ENCODE results near the gene PSME4. TPM values are rescaled to one million over a fixed set of nuclear protein-coding genes. Genes with fewer than 3 reads are reported as not detected.

The PSME4 gene, protein sequence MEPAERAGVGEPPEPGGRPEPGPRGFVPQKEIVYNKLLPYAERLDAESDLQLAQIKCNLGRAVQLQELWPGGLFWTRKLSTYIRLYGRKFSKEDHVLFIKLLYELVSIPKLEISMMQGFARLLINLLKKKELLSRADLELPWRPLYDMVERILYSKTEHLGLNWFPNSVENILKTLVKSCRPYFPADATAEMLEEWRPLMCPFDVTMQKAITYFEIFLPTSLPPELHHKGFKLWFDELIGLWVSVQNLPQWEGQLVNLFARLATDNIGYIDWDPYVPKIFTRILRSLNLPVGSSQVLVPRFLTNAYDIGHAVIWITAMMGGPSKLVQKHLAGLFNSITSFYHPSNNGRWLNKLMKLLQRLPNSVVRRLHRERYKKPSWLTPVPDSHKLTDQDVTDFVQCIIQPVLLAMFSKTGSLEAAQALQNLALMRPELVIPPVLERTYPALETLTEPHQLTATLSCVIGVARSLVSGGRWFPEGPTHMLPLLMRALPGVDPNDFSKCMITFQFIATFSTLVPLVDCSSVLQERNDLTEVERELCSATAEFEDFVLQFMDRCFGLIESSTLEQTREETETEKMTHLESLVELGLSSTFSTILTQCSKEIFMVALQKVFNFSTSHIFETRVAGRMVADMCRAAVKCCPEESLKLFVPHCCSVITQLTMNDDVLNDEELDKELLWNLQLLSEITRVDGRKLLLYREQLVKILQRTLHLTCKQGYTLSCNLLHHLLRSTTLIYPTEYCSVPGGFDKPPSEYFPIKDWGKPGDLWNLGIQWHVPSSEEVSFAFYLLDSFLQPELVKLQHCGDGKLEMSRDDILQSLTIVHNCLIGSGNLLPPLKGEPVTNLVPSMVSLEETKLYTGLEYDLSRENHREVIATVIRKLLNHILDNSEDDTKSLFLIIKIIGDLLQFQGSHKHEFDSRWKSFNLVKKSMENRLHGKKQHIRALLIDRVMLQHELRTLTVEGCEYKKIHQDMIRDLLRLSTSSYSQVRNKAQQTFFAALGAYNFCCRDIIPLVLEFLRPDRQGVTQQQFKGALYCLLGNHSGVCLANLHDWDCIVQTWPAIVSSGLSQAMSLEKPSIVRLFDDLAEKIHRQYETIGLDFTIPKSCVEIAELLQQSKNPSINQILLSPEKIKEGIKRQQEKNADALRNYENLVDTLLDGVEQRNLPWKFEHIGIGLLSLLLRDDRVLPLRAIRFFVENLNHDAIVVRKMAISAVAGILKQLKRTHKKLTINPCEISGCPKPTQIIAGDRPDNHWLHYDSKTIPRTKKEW (N-terminal part only)
- 34.5 and 35.8 TPM in 2 replicates for total RNA-seq

DNA sequence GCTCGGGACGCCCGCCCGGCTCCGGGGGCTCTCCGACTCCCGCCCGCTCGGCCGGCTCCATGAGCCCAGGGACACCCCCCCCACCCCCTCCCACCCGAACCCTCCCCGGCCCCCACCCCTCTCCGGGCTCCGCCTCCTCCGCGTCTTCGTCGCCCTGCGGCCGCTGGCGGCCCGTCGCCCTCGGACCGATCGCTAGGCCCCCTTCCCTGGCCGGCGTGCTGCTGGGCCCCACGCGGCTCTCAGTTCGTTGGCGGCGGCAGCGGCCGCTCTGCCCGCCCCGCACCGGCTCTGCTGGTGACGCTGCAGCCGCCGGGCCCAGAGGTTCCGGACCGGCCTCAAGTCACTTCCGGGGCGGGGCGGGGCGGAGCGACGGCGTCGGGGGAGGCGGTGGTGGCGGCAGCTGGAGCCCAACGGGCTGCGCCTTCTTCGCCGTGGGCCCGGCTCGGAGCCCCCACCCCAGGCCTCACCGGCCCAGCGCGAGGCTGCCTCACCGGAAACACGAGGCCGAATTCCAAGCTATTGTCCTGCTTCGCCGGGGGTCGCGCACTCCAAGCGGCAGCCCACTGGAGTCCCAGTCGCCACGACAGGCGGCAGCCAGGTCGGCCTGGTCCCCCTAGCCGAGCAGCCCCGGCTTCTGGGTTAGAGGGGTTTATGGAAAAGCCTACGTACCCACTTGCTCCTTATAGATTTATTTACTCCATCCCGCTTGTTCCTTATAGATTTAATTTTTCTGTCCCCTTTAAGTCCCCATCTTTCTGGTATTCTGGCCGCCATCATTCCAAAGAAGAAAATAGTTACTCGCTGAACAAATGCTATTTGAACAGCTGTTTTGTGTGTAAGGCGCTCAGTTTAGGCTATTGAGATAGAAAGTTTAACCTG lies at the start of gene PSME4:
PSME4 (minus strand) TSS at position 270 of the 879 bp plus-strand sequence; CDS start at position 61, 209 bp downstream.

DNA sequence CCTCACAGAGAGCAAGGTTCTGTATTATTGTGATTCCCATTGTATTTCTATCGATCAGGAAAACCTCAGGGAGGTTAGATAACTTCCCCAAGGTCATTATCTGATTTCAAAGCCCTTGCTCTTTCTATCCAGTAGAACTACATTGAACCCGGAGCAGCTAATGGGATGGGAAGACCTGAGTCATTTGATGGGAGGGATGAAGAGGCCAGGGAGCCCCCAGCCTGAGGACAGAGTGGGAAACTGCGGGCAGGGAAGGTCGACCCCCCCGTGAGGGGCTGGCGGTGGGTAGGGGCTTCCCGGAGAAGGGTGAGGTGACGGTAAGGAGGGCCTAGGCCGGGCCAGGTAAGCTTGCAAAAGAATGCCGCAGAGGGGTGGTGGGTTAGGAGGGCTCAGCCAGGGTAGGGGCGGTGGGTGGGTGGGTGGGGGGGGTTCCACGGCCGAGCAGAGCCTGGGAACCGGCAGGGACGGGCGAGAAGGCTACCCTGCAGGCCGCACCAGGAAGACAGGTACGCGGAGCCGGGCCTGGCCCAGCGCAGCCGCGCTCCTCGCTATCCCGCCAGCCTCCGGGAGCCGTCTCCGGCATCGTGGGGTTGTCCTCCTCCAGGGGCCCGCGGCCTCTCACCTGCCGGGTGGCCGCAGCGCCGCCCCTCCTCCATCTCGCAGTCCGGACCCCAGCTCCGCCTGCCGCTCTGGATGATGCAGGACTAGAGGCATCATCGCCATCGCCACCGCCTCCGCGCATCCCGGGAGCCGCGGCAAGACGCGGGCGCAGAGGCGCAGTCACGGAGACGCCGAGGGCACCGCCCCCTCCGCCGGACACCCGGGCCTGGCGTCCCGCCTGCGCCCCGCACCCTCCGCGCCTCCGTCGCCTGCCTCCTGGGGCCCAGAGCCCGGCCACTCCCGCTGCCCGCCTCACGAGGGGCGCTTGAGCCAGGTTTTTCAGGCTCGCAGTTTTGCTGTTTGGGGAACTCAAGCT lies 111.3 kb downstream of the PSME4 start, which contains the start of gene GPR75:
GPR75 (minus strand) TSS at position 762 of the 976 bp plus-strand sequence. CDS start 5,211 bp downstream, outside the sequence.

Other genes starting within 250 kb of the PSME4 start
- gene CHAC2, start 203.2 kb downstream of the PSME4 start, total RNA-seq, result 0.78 and 1.1 TPM in 2 replicates
- 21.5 and 32.5 TPM in 2 replicates for gene ASB3, start 184.0 kb downstream of the PSME4 start, total RNA-seq
- gene ERLEC1, start 183.9 kb downstream of the PSME4 start, total RNA-seq, result 130 and 174 TPM in 2 replicates
- 1.5 and 2.4 TPM in 2 replicates for gene GPR75, start 111.0 kb downstream of the PSME4 start, total RNA-seq
- 13.4 and 21.7 TPM in 2 replicates for gene ACYP2, start 144.6 kb upstream of the PSME4 start, total RNA-seq